ENCODE data around the gene SETDB1. TPM values are rescaled to one million over a fixed set of nuclear protein-coding genes. Genes with fewer than 3 reads are reported as not detected.

The SETDB1 gene
- total RNA-seq, 1 experiment from 2014 or later, result 51.1 TPM

- 0 out of 2 replicates have a peak, but pooled peaks cover 3% of the 10 kb centered on the region for H3F3A ChIP-seq (ENCODE audit: insufficient read depth, low read depth)
- intact Hi-C loops (cut with micrococcal nuclease; ENCODE audit: unreplicated experiment), result no loop called here
- peaks cover 10% of the 10 kb centered on the region for H3K4me1 ChIP-seq (replicated peaks; ENCODE audit: insufficient read depth)
- no peak overlapping the region for H2AFZ ChIP-seq
- CTCF ChIA-PET, result interaction anchor here (0.6 kb wide), 1 partner anchor 1087 kb away, joined by 3 read pairs; no protein-coding TSS in a partner anchor
- H3K9me3 ChIP-seq (ENCODE audit: insufficient read depth, low read depth), result no peaks in the 10 kb centered on the region
- TF ChIP-seq CTCF (conservative IDR thresholded peaks at IDR 0.05), result no peak
- TF ChIP-seq EZH2 (IDR thresholded peaks at IDR 0.05; ENCODE audit: low read depth), result no peak
- no TSS peak for BruUV-seq (replicated peaks)
- no peak overlapping the region for H3K4me2 ChIP-seq
- H3K27me3 ChIP-seq (ENCODE audit: insufficient read depth, low read depth), result no peaks in the 10 kb centered on the region
- H3K36me3 ChIP-seq (ENCODE audit: low read depth), result no peaks in the 10 kb centered on the region
- no peak overlapping the region for H3K4me3 ChIP-seq
- no peaks in the 10 kb centered on the region for H4K20me1 ChIP-seq (ENCODE audit: insufficient read depth)
- POLR2A ChIA-PET (ENCODE audit: unreplicated experiment), result no interaction called here
- no peak for DNase-seq
- H3K9me2 ChIP-seq (ENCODE audit: insufficient read depth), result no peaks in the 10 kb centered on the region
- H3K79me2 ChIP-seq (ENCODE audit: low read depth), result no peaks in the 10 kb centered on the region
- no peak overlapping the region for H3K27ac ChIP-seq
Observed at GRCh38 chr1:150902751-150903150, 23.4 kb upstream of the SETDB1 start.

GRCh38 chr1:150905301-150905700 is 20.9 kb upstream of the SETDB1 start:
- TF ChIP-seq CTCF (conservative IDR thresholded peaks at IDR 0.05) (no peak), EZH2 (IDR thresholded peaks at IDR 0.05; ENCODE audit: low read depth) (no peak)
- Histone ChIP-seq H4K20me1 (ENCODE audit: insufficient read depth) (no peaks in the 10 kb centered on the region), H3K4me1 (replicated peaks; ENCODE audit: insufficient read depth) (peaks cover 10% of the 10 kb centered on the region), H3K4me2 (no peak overlapping the region), H3F3A (ENCODE audit: insufficient read depth, low read depth) (0 out of 2 replicates have a peak, but pooled peaks cover 3% of the 10 kb centered on the region), H3K9me2 (ENCODE audit: insufficient read depth) (no peaks in the 10 kb centered on the region), H3K27me3 (ENCODE audit: insufficient read depth, low read depth) (no peaks in the 10 kb centered on the region), H3K79me2 (ENCODE audit: low read depth) (no peaks in the 10 kb centered on the region), H2AFZ (no peak overlapping the region), H3K36me3 (ENCODE audit: low read depth) (no peaks in the 10 kb centered on the region), H3K27ac (no peak overlapping the region), H3K9me3 (ENCODE audit: insufficient read depth, low read depth) (no peaks in the 10 kb centered on the region), H3K4me3 (no peak overlapping the region)
- DNase-seq, result no peak
- BruUV-seq (replicated peaks), result no TSS peak
- intact Hi-C loops (cut with micrococcal nuclease; ENCODE audit: unreplicated experiment), result no loop called here
- ChIA-PET POLR2A (ENCODE audit: unreplicated experiment) (no interaction called here), CTCF (interaction anchor here (0.7 kb wide), 1 partner anchor 326 kb away, joined by 35 read pairs; the partner anchor contains the start of gene MCL1)

GRCh38 chr1:150906329-150906728 is 19.8 kb upstream of the SETDB1 start:
- H3K36me3 ChIP-seq (ENCODE audit: low read depth), result no peaks in the 10 kb centered on the region
- H3K4me2 ChIP-seq, result no peak overlapping the region; the same call in 1 of the 2 replicates
- H3K9me2 ChIP-seq (ENCODE audit: insufficient read depth), result no peaks in the 10 kb centered on the region
- no peaks in the 10 kb centered on the region for H4K20me1 ChIP-seq (ENCODE audit: insufficient read depth)
- no peaks in the 10 kb centered on the region for H3K9me3 ChIP-seq (ENCODE audit: insufficient read depth, low read depth)
- ChIA-PET POLR2A (ENCODE audit: unreplicated experiment) (interaction anchor here (0.6 kb wide), 1 partner anchor 327 kb away, joined by 6 read pairs; the partner anchor contains the start of gene MCL1), CTCF (no interaction called here)
- H3K4me3 ChIP-seq, result no peak overlapping the region
- no peak for TF ChIP-seq CTCF (conservative IDR thresholded peaks at IDR 0.05)
- TF ChIP-seq EZH2 (IDR thresholded peaks at IDR 0.05; ENCODE audit: low read depth), result no peak
- no peaks in the 10 kb centered on the region for H3K79me2 ChIP-seq (ENCODE audit: low read depth)
- intact Hi-C loops (cut with micrococcal nuclease; ENCODE audit: unreplicated experiment), result no loop called here
- H3F3A ChIP-seq (ENCODE audit: insufficient read depth, low read depth), result 0 out of 2 replicates have a peak, but pooled peaks cover 3% of the 10 kb centered on the region
- H3K27me3 ChIP-seq (ENCODE audit: insufficient read depth, low read depth), result no peaks in the 10 kb centered on the region
- H3K27ac ChIP-seq, result no peak overlapping the region
- no TSS peak for BruUV-seq (replicated peaks)
- H3K4me1 ChIP-seq (replicated peaks; ENCODE audit: insufficient read depth), result peaks cover 10% of the 10 kb centered on the region
- no peak overlapping the region for H2AFZ ChIP-seq
- DNase-seq, result peak in 1 of 2 experiments; percentile 45
